Measurements from ENCODE around the gene CBR3.
"Not testable (repeated sequence)": the region's sequence is repeated elsewhere in the genome, so short reads cannot be mapped to it uniquely, and the experiment has no call there.

CBR3 gene

GRCh38 chr21:36134803-36135390, at the start of gene CBR3:
Gene CBR3 (plus strand): TSS chr21:36135079. CDS start chr21:36135193, 114 bp downstream.
- peak; percentile 48 for DNase-seq (ENCODE audit: low spot score)

GRCh38 chr21:36087362-36088138, 47.3 kb upstream of the CBR3 start:
- peak; percentile 97 for DNase-seq (ENCODE audit: low spot score)

- no peak for DNase-seq (ENCODE audit: low spot score)
Observed at GRCh38 chr21:36089946-36090345, 44.9 kb upstream of the CBR3 start.

- DNase-seq (ENCODE audit: low spot score) = no peak
Observed at GRCh38 chr21:36092681-36093080, 42.2 kb upstream of the CBR3 start.

GRCh38 chr21:36093512-36093911, 41.4 kb upstream of the CBR3 start:
- no peak for DNase-seq (ENCODE audit: low spot score)

- DNase-seq (ENCODE audit: low spot score) = no peak
Observed at GRCh38 chr21:36096398-36097290, 38.2 kb upstream of the CBR3 start.

GRCh38 chr21:36097427-36098181, 37.3 kb upstream of the CBR3 start:
- DNase-seq (ENCODE audit: low spot score) = no peak

GRCh38 chr21:36098182-36098532, 36.7 kb upstream of the CBR3 start:
- no peak for DNase-seq (ENCODE audit: low spot score)

- DNase-seq (ENCODE audit: low spot score) = no peak
Observed at GRCh38 chr21:36099000-36099399, 35.9 kb upstream of the CBR3 start.

- not testable (repeated sequence) for DNase-seq (ENCODE audit: low spot score)
Observed at GRCh38 chr21:36099695-36100211, 35.1 kb upstream of the CBR3 start.

GRCh38 chr21:36100971-36101641, 33.8 kb upstream of the CBR3 start:
- DNase-seq (ENCODE audit: low spot score) = no peak

- no peak for DNase-seq (ENCODE audit: low spot score)
Observed at GRCh38 chr21:36103434-36103833, 31.4 kb upstream of the CBR3 start.

GRCh38 chr21:36104317-36105300, 30.3 kb upstream of the CBR3 start:
- peak; percentile 74 for DNase-seq (ENCODE audit: low spot score)

- no peak for DNase-seq (ENCODE audit: low spot score)
Observed at GRCh38 chr21:36105327-36105842, 29.5 kb upstream of the CBR3 start.

GRCh38 chr21:36109868-36110267, 25.0 kb upstream of the CBR3 start:
- DNase-seq (ENCODE audit: low spot score) = no peak

- DNase-seq (ENCODE audit: low spot score) = no peak
Observed at GRCh38 chr21:36111238-36111637, 23.6 kb upstream of the CBR3 start.

- no peak for DNase-seq (ENCODE audit: low spot score)
Observed at GRCh38 chr21:36113647-36114428, 21.0 kb upstream of the CBR3 start.

GRCh38 chr21:36115138-36115730, 19.6 kb upstream of the CBR3 start:
- no peak for DNase-seq (ENCODE audit: low spot score)
